Liver (tissue), 9 donors: Measurements from ENCODE around the gene NYAP1. TPM values are rescaled to one million over a fixed set of nuclear protein-coding genes. Genes with fewer than 3 reads are reported as not detected.

ENCODE experiments used
- DNase-seq: peaks from one replicate; pipeline ENCODE4 v3.0.0-alpha.2; 2017; ENCODE audit warnings: low spot score
- H3K27ac ChIP-seq, 2 donors: one replicate each; pipeline ENCODE4 v1.7.0; 2013; ENCODE audit warnings: inconsistent platforms in 2 of 2, low read length in 2 of 2, control low read depth in 1 of 2, low read depth in 1 of 2, mild to moderate bottlenecking in 1 of 2
- H3K27me3 ChIP-seq, 4 donors: one replicate each; pipeline versions ENCODE4 v1.6.1 to v1.7.0; 2013; ENCODE audit warnings: low read length in 3 of 4, inconsistent platforms in 1 of 4, mild to moderate bottlenecking in 1 of 4, moderate library complexity in 1 of 4; ENCODE audit not compliant: control insufficient read depth in 4 of 4, insufficient read depth in 4 of 4
- H3K36me3 ChIP-seq, 4 donors: one replicate each; pipeline versions ENCODE4 v1.6.1 to v1.7.0; 2013; ENCODE audit warnings: low read length in 3 of 4, mild to moderate bottlenecking in 3 of 4, low read depth in 1 of 4, moderate library complexity in 1 of 4; ENCODE audit not compliant: control insufficient read depth in 4 of 4, insufficient read depth in 3 of 4
- H3K4me1 ChIP-seq, 4 donors: one replicate each; pipeline versions ENCODE4 v1.6.1 to v1.7.0; 2013; ENCODE audit warnings: low read length in 3 of 4, mild to moderate bottlenecking in 3 of 4, moderate library complexity in 1 of 4; ENCODE audit not compliant: control insufficient read depth in 4 of 4, insufficient read depth in 4 of 4
- H3K4me3 ChIP-seq, 3 donors: one replicate each; pipeline versions ENCODE4 v1.6.1 to v1.7.0; 2013; ENCODE audit warnings: low read length in 3 of 3, control low read depth in 1 of 3, low read depth in 1 of 3, mild to moderate bottlenecking in 1 of 3
- H3K9ac ChIP-seq, 2 donors: one replicate each; pipeline ENCODE4 v1.7.0; 2013; ENCODE audit warnings: low read length in 2 of 2, mild to moderate bottlenecking in 2 of 2, moderate library complexity in 2 of 2, control low read depth in 1 of 2, low read depth in 1 of 2
- H3K9me3 ChIP-seq, 4 donors: one replicate each; pipeline versions ENCODE4 v1.6.1 to v1.7.0; 2013; ENCODE audit warnings: low read length in 3 of 4; ENCODE audit not compliant: control insufficient read depth in 4 of 4
- ATF3 ChIP-seq: IDR thresholded peaks from 2 replicates; pipeline ENCODE4 v1.6.1; 2016; ENCODE audit warnings: antibody characterized with exemption
- EGR1 ChIP-seq, 2 donors: IDR thresholded peaks; 2 replicates each; pipeline ENCODE4 v1.6.1; 2016 to 2018; ENCODE audit warnings: antibody characterized with exemption in 2 of 2, low read depth in 2 of 2
- FOXA1 ChIP-seq: IDR thresholded peaks from 2 replicates; pipeline ENCODE4 v1.6.1; 2016; ENCODE audit warnings: antibody characterized with exemption
- FOXA2 ChIP-seq: IDR thresholded peaks from 2 replicates; pipeline ENCODE4 v1.6.1; 2016; ENCODE audit warnings: antibody characterized with exemption
- GABPA ChIP-seq, 2 donors: IDR thresholded peaks in 1 of 2; conservative IDR thresholded peaks in 1 of 2; 2 replicates each; pipeline ENCODE4 v1.6.1; 2016; ENCODE audit warnings: antibody characterized with exemption in 2 of 2, mild to moderate bottlenecking in 1 of 2, moderate library complexity in 1 of 2
- HNF4G ChIP-seq: IDR thresholded peaks from 2 replicates; pipeline ENCODE4 v1.6.1; 2016; ENCODE audit warnings: antibody characterized with exemption
- JUND ChIP-seq, 2 donors: IDR thresholded peaks; 2 replicates each; pipeline ENCODE4 v1.6.1; 2016; ENCODE audit warnings: antibody characterized with exemption in 2 of 2
- MAX ChIP-seq: IDR thresholded peaks from 2 replicates; pipeline ENCODE4 v1.6.1; 2016; ENCODE audit warnings: antibody characterized with exemption
- NR2F2 ChIP-seq: IDR thresholded peaks from 2 replicates; pipeline ENCODE4 v1.6.1; 2016; ENCODE audit warnings: antibody characterized with exemption
- RAD21 ChIP-seq, 2 donors: IDR thresholded peaks; 2 replicates each; pipeline ENCODE4 v1.6.1; 2016; ENCODE audit warnings: antibody characterized with exemption in 2 of 2, mild to moderate bottlenecking in 2 of 2
- TAF1 ChIP-seq: conservative IDR thresholded peaks from 2 replicates; pipeline ENCODE4 v1.6.1; 2016; ENCODE audit warnings: antibody characterized with exemption, mild to moderate bottlenecking
- YY1 ChIP-seq: IDR thresholded peaks from 2 replicates; pipeline ENCODE4 v1.6.1; 2016; ENCODE audit warnings: antibody characterized with exemption, mild to moderate bottlenecking
- WGBS: extraction: QIAGEN DNeasy Blood & Tissue Kit; methylation state at CpG from one replicate; pipeline ENCODE4 v1.1.7; 2013; 5-methylcytosine and 5-hydroxymethylcytosine counted together
- polyA plus RNA-seq, 2 donors: library from polyadenylated mRNA; stranded (reverse) in 1 of 2; unstranded in 1 of 2; fragments of 200-250 nt in 1 of 2; fragments of >200 nt in 1 of 2; fragmentation: Nextera tagmentation in 1 of 2; extraction: Ambion mirVana in 1 of 2; gene quantifications; one replicate each; pipeline versions ENCODE4 v1.2.1 to v1.2.3, GENCODE V29; 2013 to 2015
- total RNA-seq, 2 donors: library from RNA; depleted of rRNA; stranded (reverse); fragments of >200 nt; gene quantifications; one replicate each; pipeline ENCODE4 v1.2.3, GENCODE V29; 2014
- TF ChIP-seq, protein P1 (sequence below): IDR thresholded peaks from 2 replicates; pipeline ENCODE4 v1.6.1; 2016; ENCODE audit warnings: antibody characterized with exemption
- TF ChIP-seq, protein P2 (sequence below): IDR thresholded peaks from 2 replicates; pipeline ENCODE4 v1.6.1; 2016; ENCODE audit warnings: antibody characterized with exemption, mild to moderate bottlenecking
- TF ChIP-seq, protein P3 (sequence below): fragments of 150-350 bp; IDR thresholded peaks from 2 replicates; pipeline ENCODE4 v1.5.1; 2017; ENCODE audit warnings: improper control_type of control experiment, low read depth, low read length; ENCODE audit not compliant: missing input control
- donor health status: healthy.
- donor health status: healthy.
- donor health status: healthy.
- donor health status: healthy.
- donor health status: healthy.

NYAP1 gene
- total and polyA plus RNA-seq, 4 donors = 0.08 to 0.29 (median 0.09) TPM; not detected in 1

DNA sequence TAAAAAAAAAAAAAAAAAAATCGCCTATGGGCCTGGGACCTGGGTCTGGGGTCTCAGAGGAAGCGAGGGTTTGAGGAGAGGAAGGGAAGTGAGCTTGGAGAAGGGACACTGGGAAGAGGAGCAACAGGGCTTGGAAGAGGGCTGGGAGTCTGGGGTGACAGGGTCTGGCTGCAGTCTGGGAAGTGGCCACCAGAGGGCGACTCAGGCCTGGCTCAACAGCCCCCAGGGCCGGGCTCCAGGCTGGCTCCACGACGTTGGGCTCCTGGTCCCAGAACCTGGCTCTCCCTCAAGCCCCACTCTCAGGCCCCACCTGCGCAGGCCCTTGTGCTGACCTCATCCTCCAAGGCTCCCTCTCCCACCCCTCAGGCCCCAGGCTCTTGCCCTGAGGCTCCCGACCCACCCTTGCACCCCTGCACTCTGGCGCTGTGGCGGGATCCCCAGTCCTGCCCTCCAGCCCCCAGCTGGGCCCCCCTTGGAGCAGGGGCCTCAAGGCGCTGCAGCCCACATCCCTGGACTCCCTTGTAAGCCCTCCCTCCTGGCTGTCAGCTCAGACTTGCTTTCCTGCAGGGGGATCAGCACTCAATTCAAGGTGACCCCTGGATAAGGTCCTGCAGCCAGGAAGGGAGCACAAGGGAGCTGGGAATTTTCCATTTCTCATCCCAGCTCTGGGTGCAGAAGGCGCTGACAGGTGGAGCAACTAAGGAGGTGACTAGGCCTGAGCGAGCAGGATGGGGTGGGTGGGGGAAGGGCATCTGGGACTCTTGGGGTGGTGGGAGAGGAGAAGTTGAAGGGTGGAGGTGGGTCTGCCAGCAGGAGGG is 14.3 kb upstream of the NYAP1 start:
- H3K27ac ChIP-seq = no peak overlapping the region

DNA sequence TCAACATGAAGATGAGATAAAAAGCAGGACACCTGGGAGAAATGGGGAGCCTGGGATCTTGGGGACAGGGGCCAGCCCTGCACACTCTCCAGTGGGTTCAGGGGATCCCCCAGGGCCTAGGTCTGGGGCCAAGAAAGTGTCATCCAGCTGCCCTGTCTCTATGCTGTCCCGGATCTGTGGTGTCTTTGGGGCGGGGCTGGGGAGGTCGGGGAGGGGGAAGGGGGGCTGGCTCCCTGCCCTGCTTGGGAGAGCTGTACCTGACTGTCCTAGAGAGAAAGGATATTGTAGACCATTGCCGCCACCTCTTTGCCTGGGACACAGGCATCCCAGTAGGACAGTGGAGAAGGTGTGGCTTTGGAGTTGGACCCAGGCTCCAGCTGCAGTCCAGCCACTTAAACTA is 12.7 kb upstream of the NYAP1 start:
- peaks cover 2 to 6% (median 4%) of the 10 kb centered on the region in 4 donors for H3K4me1 ChIP-seq
- TF ChIP-seq MAX = no peak
- no peak for TF ChIP-seq ATF3
- TF ChIP-seq, protein P1, sequence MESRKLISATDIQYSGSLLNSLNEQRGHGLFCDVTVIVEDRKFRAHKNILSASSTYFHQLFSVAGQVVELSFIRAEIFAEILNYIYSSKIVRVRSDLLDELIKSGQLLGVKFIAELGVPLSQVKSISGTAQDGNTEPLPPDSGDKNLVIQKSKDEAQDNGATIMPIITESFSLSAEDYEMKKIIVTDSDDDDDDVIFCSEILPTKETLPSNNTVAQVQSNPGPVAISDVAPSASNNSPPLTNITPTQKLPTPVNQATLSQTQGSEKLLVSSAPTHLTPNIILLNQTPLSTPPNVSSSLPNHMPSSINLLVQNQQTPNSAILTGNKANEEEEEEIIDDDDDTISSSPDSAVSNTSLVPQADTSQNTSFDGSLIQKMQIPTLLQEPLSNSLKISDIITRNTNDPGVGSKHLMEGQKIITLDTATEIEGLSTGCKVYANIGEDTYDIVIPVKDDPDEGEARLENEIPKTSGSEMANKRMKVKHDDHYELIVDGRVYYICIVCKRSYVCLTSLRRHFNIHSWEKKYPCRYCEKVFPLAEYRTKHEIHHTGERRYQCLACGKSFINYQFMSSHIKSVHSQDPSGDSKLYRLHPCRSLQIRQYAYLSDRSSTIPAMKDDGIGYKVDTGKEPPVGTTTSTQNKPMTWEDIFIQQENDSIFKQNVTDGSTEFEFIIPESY = no peak
- no peak for TF ChIP-seq FOXA2
- no peak for TF ChIP-seq FOXA1
- no peak for TF ChIP-seq TAF1
- TF ChIP-seq HNF4G = no peak
- TF ChIP-seq YY1 = no peak
- TF ChIP-seq, protein P2, sequence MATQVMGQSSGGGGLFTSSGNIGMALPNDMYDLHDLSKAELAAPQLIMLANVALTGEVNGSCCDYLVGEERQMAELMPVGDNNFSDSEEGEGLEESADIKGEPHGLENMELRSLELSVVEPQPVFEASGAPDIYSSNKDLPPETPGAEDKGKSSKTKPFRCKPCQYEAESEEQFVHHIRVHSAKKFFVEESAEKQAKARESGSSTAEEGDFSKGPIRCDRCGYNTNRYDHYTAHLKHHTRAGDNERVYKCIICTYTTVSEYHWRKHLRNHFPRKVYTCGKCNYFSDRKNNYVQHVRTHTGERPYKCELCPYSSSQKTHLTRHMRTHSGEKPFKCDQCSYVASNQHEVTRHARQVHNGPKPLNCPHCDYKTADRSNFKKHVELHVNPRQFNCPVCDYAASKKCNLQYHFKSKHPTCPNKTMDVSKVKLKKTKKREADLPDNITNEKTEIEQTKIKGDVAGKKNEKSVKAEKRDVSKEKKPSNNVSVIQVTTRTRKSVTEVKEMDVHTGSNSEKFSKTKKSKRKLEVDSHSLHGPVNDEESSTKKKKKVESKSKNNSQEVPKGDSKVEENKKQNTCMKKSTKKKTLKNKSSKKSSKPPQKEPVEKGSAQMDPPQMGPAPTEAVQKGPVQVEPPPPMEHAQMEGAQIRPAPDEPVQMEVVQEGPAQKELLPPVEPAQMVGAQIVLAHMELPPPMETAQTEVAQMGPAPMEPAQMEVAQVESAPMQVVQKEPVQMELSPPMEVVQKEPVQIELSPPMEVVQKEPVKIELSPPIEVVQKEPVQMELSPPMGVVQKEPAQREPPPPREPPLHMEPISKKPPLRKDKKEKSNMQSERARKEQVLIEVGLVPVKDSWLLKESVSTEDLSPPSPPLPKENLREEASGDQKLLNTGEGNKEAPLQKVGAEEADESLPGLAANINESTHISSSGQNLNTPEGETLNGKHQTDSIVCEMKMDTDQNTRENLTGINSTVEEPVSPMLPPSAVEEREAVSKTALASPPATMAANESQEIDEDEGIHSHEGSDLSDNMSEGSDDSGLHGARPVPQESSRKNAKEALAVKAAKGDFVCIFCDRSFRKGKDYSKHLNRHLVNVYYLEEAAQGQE = no peak
- TF ChIP-seq EGR1 (IDR thresholded peaks at IDR 0.05; ENCODE audit: low read depth in 2 of 2) = no peak
- no peak for TF ChIP-seq GABPA (IDR thresholded peaks at IDR 0.05 in 1 of 2, conservative IDR thresholded peaks at IDR 0.05 in 1 of 2)
- TF ChIP-seq, protein P3, sequence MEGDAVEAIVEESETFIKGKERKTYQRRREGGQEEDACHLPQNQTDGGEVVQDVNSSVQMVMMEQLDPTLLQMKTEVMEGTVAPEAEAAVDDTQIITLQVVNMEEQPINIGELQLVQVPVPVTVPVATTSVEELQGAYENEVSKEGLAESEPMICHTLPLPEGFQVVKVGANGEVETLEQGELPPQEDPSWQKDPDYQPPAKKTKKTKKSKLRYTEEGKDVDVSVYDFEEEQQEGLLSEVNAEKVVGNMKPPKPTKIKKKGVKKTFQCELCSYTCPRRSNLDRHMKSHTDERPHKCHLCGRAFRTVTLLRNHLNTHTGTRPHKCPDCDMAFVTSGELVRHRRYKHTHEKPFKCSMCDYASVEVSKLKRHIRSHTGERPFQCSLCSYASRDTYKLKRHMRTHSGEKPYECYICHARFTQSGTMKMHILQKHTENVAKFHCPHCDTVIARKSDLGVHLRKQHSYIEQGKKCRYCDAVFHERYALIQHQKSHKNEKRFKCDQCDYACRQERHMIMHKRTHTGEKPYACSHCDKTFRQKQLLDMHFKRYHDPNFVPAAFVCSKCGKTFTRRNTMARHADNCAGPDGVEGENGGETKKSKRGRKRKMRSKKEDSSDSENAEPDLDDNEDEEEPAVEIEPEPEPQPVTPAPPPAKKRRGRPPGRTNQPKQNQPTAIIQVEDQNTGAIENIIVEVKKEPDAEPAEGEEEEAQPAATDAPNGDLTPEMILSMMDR = no peak
- no peak for TF ChIP-seq NR2F2
- no peak for TF ChIP-seq JUND (IDR thresholded peaks at IDR 0.05)
- H3K36me3 ChIP-seq = peaks cover 2 to 9% (median 8%) of the 10 kb centered on the region in 4 donors
- H3K27ac ChIP-seq = no peak overlapping the region
- no peaks in the 10 kb centered on the region for H3K27me3 ChIP-seq
- no peak overlapping the region for H3K4me3 ChIP-seq
- H3K9ac ChIP-seq = no peak overlapping the region
- WGBS = 59% methylated on average over 4 of the region's 4 CpGs
- H3K9me3 ChIP-seq = no peaks in the 10 kb centered on the region
- no peak for DNase-seq

More for the DNA sequence above, 14.3 kb upstream of the NYAP1 start:
- Histone ChIP-seq H3K4me1 (peaks cover 5 to 15% (median 11%) of the 10 kb centered on the region in 4 donors), H3K36me3 (peaks cover 3 to 9% (median 6%) of the 10 kb centered on the region in 4 donors), H3K27me3 (no peaks in the 10 kb centered on the region), H3K9me3 (no peaks in the 10 kb centered on the region), H3K9ac (no peak overlapping the region), H3K4me3 (no peak overlapping the region)
- 35% methylated on average over 13 of the region's 13 CpGs for WGBS
- peak; percentile 94 for DNase-seq
- no peak for TF ChIP-seq YY1
- TF ChIP-seq, protein P3 = peak; percentile 99
- TF ChIP-seq RAD21 (IDR thresholded peaks at IDR 0.05) = peak; percentile 88 to 94
